ENCODE measurements around the gene PDE1A.

The PDE1A gene

DNA sequence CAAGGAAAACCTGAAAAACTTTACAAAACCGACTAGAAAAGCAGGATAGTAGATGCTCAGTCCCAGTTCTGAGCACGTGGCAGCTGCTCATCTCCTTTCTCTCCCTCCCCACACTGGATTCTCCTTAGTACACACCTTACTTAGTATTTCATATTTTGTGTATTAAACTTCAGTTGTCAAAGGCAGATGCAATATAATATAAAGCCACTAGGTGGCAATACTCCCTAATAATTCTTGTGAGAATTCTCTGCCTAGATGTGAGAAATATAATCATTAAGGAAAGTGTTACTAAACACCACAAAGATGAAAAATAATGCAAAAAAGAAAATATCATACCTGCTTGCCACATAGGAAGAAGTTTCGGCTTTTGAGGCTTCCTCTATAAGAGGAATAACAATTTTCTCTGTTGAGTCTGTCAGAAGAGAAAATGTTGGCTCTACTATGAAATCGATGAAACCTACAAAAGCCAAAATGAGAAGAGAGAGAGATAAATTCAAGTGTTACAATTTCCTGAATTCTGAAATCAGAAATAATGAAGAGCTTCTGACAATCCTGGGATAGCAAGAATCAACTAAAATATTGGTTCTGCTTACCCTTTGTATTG lies 240.6 kb downstream of the PDE1A start:
- peak; percentile 79 to 80 for DNase-seq

DNA sequence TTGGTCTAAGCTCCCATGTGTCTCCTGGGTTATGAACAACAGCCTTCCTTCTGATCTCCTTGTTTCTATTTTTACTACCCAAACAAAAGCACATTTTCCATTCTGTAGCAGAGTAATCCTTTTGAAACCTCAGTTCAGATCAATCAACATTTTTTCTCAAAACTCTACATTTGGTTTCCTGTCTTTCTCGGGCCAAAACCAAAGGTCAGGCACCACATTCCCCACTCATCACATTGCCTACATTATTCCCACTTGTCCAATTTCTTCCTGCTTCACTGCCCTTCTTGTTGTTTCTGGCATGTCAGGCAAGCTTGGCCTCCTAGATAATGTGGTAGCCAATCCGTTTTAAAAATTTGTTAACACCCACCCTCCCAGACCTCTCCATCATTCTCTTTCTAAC lies 244.4 kb downstream of the PDE1A start:
- DNase-seq: no peak

DNA sequence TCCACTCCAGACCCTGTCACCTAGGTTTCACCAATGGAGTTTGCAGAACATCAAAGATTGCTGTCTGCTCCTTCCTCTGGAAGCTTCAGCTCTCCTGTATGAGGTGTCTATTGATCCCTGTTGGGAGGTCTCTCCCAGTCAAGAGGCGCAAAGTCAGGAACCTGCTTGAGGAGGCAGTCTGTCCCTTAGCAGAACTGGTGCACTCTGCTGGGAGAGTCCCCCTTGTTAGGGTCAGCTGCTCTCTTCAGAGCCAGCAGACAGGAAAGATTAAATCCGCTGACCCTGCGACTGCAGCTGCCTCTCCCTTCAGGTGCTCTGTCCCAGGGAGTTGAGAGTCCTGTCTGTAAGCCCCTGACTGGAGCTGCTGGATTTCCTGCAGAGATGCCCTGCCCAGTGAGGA lies 245.5 kb downstream of the PDE1A start:
- DNase-seq: no peak

DNA sequence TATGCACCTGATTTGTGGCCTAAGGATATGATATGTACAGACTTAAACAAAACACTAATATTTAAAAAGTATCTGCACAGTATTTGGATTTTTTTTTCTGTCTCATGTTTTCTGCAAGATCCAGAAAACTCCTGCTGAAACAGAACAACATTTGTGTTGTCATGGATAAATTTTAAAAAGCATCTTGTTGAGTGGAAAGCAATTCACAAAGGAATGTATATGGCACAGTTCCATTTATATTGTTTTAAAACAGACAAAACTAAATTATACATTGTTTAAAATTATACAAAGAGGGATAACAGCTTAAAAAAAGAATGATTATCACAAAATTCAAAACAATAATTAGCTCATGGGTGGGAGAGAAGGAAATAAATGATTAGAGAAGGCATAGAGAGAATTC lies 247.7 kb downstream of the PDE1A start:
- no peak for DNase-seq

DNA sequence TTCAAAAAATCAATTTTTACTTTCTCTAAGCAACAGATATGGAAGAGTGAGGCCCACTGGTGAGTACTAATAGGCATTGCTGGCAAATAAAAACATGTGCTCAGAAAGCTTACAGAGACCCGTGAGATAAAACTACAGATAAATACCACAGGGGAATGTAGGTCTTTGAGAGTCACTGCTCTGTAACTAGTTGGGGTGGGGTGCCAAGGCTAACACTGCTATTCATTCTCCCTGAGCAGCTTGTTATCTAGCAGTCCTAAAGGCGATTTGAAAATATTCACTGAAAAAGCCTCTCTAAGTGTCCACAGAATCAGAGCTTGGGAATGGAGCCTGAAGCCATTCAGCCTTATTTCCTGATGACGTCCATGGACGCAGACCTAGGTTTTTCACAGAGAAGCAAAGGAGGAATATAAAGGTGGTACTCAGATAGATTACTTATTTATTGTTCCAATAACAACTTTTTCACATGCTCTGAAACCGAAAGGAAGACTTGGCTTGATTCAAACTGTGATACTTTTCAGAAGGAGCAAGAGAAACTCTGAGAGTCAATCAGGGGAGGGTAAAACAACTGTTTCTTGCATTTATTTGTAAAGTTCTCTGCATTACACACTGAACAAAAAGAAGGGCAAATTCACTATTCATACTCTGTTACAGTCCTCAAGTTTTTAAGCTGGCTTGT lies 252.8 kb downstream of the PDE1A start:
- DNase-seq: no peak

DNA sequence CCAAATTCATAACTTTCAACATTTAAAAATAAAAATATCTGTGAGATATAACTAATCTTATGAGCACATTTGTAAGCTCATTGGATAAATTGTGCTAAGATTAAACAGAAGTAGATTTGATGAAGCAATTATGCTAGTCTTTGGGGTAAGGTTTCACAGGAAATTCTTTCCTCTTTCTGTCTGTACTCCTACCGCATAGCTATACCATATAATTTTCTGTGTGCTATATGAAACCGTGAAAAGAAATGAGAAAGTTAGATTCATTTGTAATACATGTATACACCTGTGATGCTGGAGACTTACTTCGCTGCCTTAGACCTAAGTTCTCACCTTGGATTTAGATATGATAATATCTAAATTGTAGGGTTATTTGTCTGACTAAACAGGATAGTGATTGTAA lies 256.5 kb downstream of the PDE1A start:
- DNase-seq: no peak

DNA sequence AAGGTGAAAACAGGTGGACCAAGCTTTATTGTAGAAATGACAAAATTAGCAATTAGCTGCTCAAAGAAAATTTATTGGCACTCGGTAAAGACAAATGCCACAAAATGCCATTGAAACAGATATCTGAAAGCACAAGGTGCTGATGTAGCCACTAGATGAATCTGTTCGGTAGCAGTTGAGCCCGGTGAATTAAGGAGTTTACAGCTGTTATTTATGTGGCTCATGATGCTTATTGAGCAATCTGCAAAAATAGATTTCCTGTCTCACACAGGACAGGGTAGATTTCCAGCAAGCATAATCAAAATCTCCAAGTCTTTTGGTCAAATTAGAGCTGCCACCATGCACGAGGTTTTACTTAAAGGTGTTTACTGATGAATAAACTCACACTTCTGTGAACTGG lies 259.0 kb downstream of the PDE1A start:
- DNase-seq: no peak

DNA sequence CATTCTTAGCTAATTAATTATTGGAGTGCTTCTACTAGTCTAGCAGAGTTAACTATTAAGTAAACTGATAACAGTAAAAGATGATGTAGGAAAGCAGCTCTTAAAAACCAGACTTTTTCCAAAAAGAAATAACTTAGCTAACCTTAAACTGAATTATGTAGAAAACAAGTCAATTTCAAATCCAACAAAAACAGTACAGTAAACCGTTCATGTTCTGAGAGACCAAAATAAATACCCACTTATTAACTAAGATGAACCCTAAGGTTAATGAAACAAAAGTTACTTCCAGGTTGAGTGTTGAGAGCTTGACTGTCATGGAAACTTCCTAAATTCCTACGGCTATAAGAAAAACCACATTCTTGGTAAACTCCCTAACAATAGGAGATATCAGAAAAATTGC lies 260.0 kb downstream of the PDE1A start:
- no peak for DNase-seq

DNA sequence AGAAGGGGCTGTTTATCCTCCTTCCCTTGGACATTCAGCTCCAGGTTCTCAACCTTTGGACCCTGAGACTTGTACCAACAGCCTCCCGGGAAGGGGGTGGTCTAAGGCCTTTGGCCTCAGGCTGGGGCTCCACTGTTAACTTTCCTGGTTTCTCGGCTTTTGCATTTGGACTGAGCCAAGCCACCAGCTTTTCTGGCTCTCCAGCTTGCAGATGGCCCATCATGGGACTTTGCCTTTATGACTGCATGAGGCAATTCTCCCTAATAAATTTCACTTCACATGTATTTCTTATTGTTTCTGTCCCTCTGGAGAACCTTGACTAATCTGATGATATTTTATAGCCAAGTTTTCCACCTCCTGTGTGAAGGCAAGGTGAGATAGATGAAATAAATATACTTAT lies 260.4 kb downstream of the PDE1A start:
- no peak for DNase-seq

DNA sequence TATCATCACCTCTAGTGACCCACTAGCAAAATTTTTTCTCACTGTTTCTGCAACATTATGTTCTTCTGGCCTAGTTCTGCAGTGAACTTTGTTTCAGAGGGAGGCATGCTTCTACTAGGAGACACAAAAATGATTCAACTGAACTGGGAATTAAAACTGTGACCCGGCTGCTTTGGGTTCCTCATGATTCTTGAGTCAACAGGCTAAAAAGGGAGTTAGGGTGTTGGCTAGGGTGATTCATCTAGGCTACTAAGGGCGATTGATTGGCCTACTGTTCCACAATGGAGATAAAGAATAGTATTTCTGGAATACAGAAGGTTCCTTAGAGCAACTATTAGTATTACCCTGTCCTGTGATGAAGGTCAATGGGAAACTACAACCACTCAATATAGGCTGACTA lies 261.6 kb downstream of the PDE1A start:
- no peak for DNase-seq

DNA sequence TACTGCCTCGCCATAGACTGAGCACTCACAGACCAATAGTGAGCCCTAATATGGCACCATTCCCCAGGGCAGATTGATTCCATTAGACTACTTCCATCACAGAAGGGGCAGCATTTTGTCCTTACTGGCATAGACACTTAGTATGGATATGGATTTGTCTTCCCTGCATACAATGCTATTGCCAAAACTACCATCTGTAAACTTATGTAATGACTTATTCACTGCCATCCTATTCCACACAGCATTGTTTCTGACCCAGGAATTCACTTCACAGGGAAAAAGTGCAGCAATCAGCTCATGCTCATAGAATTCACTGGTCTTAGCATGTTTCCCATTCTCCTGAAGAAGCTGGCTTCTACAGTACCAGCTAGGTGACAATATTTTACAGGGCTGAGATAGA lies 262.1 kb downstream of the PDE1A start:
- DNase-seq: no peak

DNA sequence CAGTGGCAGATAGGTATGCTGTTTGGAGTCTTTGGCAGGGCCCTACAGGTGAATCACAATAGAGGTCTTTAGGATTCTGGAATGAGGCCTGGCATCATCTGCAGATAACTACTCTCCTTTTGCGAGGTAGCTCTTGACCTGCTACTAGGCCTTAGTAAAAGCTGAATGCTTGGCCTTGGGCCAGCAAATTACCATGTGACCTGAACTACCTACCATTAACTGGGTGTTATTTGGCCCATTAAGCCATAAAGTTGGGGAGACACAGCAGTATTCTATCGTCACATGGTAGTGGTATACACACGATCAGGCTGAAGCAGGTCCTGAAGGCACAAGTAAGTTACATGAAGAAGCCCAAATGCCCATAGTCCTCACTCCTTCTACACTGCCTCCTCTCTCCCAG lies 263.0 kb downstream of the PDE1A start:
- no peak for DNase-seq

DNA sequence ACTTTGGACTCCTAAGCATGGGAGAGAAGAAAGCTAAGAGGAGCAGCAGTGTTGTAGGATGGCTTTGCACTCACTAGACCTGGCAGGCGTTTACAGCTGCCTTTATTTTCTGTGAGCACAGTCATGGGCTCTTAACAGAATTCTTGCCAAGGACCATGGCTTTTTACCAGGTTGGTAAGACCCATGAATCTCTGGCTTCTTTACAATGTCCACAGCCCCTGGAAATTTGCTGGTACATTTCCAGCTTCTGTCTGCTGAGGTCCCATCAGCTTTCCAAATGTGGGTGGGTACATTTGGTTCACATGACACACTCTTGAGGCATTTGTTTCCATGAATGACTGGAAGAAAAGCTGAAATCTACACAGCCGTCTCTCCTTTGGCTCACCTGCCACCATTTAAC lies 278.5 kb downstream of the PDE1A start:
- no peak for DNase-seq

DNA sequence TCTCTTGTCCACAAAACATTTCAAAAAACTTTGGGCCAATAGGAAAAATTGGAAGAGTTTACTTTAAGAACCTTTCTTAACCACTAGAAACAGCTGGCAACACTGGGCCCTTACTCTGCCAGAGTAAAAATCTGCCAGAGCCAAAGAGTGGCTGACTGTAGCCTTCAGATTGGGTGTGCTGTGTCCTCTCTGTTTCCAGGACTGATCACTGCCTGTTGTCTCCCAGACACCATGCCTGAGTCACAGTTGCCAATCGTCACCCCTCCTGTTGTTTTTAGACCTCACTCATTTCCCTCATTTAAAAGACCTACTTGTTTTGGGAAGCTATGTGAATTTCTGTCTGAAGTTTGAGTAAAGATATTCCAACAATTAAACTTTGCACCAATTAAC lies 282.1 kb downstream of the PDE1A start:
- no peak for DNase-seq

DNA sequence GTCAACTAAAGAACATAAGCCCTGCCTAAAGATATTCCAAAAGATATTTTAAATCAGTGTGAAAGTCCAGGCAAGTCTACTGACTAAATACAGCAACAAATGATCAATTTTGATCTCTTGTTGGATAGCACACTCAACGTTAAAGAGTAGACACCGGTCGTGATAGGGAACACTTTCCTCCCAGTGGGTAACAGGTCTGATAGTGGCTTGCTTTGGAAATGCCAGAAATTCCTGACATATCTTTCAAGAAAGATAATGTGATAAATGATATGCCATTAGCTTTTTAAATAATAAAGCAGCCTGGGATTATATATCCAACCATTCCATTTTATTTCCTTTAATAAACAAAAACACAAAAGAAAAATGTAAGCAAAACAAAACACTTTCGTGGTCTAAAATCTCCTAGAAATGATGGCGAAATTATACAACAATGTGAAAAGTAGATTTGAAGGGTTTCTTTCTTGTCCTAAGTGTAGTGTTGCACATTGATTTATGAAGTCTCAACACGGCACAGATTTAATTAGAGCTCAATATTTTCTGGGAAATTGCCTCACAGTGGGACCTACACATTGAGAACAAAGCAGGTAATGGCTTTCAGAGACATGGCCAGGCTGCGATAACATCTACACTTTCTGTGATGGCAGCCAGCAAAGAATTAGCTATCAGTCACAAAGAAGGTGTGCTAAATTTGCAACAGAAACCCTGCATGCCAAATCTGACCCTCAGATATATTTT lies 282.6 kb downstream of the PDE1A start:
- no peak for DNase-seq

DNA sequence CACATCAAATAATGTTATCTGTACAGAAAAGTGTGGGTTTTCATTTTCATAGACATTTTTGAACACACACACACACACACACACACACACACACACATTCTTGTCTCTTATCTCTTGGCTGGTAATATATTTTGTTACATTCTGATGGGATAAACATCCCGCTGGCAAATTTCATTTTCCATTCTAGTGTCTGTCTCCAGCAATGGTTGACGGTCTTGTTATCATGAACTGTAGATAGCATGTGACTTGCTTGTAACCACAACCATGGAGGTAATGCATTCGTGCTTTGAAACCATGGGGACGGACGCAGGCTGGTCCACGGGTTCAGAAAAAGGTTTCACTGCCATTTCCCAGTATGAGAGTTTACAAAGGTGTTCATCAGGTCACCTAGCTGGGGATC lies 284.8 kb downstream of the PDE1A start:
- no peak for DNase-seq

DNA sequence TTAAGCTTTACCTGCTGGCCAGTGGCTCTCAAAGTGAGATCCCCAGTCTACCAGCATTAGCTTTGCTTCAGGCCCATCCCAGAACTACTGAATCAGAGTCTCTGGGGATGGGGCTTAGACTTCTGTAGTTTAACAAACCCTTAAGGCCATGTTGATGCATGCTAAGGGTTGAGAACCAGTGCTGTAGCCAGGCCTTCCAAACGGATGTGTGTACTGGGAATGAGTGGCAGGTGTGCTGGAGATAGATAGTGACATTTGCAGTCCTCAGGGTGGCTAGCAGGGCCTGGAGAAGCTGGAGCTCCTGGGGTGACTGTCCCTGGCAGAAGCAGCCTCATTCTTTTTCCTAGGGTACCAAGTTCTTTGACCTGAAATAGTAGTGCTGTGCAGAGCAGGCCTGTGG lies 292.6 kb downstream of the PDE1A start:
- no peak for DNase-seq

DNA sequence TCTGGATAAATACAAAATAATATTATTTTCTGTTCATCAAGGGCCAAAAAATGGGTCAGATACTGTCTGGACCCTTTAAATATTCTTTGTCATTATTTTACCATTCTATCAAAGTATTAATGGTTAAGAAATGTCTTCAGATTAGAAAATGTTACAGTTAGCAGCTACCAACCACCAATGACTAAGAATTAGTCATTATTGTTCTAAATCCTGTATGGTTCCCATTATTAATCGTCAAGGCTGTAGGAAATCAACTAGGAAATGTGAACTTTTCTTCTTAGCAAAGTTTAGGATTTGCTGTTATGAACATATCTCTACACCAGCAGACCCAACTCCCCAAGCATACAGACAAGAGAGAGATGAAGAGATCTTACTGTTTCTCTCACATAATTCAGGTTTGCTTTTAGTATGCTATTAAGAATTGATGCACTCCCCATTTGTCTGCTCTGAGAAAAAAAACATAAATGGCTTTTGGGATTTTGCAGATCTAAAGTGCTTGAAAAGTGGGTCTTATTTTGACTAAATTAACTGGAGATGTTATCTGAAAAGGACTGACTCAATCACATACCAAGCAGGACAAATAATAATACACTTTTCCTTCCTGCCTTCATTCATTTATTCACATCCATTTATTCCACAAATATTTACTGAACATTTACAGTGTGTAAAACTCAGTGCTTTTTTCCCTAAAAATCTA lies 293.5 kb downstream of the PDE1A start:
- no peak for DNase-seq

DNA sequence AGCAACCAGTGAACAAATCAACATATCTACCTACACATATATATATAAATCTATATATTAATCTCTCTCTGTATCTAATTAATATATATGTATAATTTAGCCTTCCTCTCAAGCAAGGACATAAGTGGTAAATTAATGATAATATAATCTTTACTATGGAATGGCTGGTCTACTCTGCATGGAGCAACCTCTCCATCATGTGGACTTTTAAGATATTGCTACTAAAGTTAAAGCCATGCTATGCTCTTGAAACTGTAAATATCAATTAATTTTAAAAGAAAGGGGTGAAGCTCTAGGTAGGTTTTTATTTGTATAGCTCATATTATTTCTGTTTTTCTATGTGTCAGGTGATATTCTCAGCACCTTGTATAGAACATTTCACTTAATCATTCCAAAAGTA lies 294.2 kb downstream of the PDE1A start:
- DNase-seq: peak; percentile 24 to 44

DNA sequence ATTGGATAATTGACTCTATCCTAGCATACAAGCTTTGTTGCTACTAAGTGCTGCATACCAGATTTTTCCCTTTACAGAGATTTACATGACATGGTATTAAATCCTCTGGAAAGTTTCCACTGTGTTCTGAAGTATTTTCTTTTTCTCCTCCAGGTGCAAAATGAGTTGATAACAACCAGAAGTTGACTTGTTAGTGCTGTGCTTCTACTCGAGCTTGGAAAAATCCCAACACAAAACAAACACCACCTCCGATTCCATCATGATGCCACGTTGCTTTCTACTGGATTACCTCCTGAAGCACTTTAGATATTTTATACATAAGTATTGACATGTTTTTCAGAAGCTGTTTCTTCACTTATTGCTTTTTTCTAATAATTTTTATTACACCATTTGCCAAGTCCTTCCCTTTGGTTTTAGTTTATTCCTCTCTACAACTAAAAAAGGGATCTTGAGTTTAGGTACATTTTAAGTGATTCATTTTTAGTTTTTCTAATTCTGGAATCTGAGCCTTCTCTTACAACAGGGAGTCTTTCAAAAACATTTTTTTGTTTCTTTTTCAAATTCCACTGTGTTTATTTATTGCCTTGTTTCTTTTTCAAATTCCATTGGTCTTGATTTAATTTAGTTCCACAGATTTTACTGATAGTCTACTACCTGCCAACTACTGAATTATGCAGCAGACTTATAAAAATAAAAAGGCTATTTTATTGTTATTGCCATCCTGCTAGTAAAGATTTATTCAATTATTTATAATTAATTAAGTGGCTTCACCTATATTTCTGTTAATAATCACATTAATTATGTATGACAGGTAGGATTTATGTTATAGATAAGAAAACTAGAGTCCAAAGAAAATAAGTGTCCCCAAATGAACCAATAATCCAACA lies 297.8 kb downstream of the PDE1A start:
- no peak for DNase-seq

DNA sequence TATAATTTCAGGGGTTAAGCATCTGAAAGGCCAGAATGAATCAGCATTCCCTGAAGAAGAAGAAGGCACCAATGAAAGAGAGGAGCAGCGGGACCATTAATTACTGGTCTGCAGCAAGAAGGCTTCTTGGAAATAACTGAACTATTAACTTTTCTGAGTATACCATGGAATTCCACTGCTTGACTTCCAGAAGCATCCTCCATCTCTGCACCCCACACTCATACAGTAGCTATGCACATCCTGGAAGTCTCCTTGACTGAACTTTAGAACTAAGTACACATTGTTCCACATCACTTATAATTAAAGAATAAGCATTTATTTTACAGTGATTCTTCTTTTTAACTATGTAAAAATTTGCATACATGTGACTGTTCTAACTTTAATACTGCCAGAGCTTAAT lies 309.6 kb downstream of the PDE1A start:
- DNase-seq: no peak

DNA sequence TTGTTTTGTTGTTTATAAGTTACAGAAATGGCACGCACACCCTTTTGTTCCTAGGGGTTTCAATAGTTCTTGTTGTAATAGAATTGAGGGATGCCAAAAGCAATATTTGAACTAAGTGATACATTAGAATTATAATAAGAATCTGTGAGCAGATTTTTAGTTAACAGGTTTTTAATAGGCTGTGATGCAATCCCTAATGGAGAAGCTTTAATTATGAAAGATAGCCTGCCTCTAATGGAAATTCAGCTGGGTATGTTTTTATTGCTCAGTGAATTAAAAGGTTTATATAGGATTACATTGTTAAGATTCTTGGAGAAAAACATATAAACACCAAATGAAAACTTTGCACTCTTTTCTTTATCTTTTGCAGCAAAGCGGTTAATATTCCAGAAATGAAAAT lies 310.1 kb downstream of the PDE1A start:
- DNase-seq: no peak

DNA sequence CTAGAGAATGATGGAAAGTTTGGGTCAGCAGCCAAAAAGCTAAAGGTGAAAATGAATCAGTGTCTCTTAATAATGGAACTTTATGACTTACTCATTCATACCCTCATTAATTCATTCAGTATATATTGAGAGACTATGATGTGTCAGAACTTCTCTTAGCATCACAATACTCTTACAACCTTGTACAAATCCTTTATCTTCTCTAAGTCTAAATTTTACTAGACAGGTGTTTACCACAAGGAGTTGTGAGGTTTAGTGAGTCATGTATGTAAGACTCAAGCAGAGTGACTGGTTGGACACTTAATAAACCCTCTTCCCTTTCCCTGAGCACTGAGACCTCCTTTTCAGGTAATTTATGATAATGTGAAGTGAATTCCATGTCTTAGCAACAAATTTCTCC lies 311.6 kb downstream of the PDE1A start:
- DNase-seq: no peak

All from Kasumi-1 (cell line).